IPS DF 6.9 (cell line): Measurements from ENCODE around the gene TMEM273.

Experiments
- DNase-seq: peaks from one replicate; pipeline ENCODE4 v3.0.0-alpha.2; 2013; ENCODE audit warnings: low read depth, low spot score
- H3K27ac ChIP-seq: one replicate; pipeline ENCODE4 v1.5.1; 2013; ENCODE audit warnings: low read length, control low read depth
- H3K27me3 ChIP-seq: 2 replicates; pipeline ENCODE4 v1.6.1; 2013; ENCODE audit warnings: mild to moderate bottlenecking, low read length; ENCODE audit not compliant: control insufficient read depth, insufficient read depth
- H3K36me3 ChIP-seq: 2 replicates; pipeline ENCODE4 v1.6.1; 2013; ENCODE audit warnings: low read length; ENCODE audit not compliant: control insufficient read depth, insufficient read depth
- H3K4me1 ChIP-seq: 2 replicates; pipeline ENCODE4 v1.6.1; 2013; ENCODE audit warnings: low read length; ENCODE audit not compliant: control insufficient read depth, insufficient read depth
- H3K4me3 ChIP-seq: 2 replicates; pipeline ENCODE4 v1.5.1; 2013; ENCODE audit warnings: mild to moderate bottlenecking, low read length
- H3K9me3 ChIP-seq: 2 replicates; pipeline ENCODE4 v1.6.1; 2013; ENCODE audit warnings: low read length, inconsistent platforms; ENCODE audit not compliant: control insufficient read depth, insufficient read depth
- WGBS: extraction: QIAGEN DNeasy Blood & Tissue Kit; methylation state at CpG from one replicate; pipeline ENCODE4 v1.1.7; 2013; ENCODE audit warnings: mixed read lengths, missing lambda C conversion rate; ENCODE audit not compliant: insufficient read length, insufficient coverage; 5-methylcytosine and 5-hydroxymethylcytosine counted together

TMEM273 gene

DNA sequence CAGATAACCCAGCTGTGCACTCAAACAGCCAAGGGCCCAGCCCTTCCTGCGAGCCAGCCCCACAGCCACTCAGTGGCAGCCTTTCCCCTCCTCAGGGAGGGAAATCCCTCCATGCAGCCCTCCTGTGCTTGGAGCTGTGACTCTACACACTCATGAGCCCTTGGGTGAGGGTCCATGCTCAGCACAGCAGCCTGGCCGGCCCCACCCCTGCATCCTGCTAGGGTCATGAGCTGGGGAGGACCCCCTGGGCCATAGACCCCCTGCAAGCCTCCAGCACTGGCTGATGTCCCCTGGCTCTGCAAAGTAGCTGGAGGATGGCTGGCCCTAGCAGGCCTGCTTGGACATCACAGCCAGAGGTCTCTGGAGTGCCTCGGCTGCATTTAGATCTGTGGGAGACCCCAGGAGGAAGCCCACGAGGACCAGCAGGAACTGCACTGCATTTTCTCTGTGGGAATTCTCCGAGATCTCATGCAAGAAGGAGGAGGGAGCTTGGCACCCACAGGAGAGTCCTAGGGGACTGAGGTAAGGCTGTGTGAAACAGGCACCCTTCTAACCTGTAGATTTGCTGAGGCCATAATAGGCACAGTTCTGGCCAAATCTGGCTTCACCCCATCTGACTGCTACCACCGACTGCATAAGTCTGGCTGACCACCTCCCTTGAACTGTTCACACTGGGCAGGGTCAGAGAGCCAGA is 17.4 kb downstream of the TMEM273 start:
- WGBS: no CpG with 5 or more reads among the region's 6 CpGs
- Histone ChIP-seq H3K4me1 (no peaks in the 10 kb centered on the region; the same call in 1 of the 2 replicates), H3K4me3 (no peak overlapping the region), H3K9me3 (no peaks in the 10 kb centered on the region), H3K27ac (no peak overlapping the region), H3K36me3 (no peaks in the 10 kb centered on the region), H3K27me3 (no peaks in the 10 kb centered on the region)
- DNase-seq: no peak

GRCh38 chr10:49169776-49170175 is 18.4 kb downstream of the TMEM273 start:
- no peak overlapping the region for H3K4me3 ChIP-seq
- no peaks in the 10 kb centered on the region for H3K9me3 ChIP-seq
- no CpG with 5 or more reads among the region's 4 CpGs for WGBS
- no peak for DNase-seq
- H3K27ac ChIP-seq: no peak overlapping the region
- no peaks in the 10 kb centered on the region; the same call in 1 of the 2 replicates for H3K4me1 ChIP-seq
- no peaks in the 10 kb centered on the region for H3K36me3 ChIP-seq
- no peaks in the 10 kb centered on the region for H3K27me3 ChIP-seq

DNA sequence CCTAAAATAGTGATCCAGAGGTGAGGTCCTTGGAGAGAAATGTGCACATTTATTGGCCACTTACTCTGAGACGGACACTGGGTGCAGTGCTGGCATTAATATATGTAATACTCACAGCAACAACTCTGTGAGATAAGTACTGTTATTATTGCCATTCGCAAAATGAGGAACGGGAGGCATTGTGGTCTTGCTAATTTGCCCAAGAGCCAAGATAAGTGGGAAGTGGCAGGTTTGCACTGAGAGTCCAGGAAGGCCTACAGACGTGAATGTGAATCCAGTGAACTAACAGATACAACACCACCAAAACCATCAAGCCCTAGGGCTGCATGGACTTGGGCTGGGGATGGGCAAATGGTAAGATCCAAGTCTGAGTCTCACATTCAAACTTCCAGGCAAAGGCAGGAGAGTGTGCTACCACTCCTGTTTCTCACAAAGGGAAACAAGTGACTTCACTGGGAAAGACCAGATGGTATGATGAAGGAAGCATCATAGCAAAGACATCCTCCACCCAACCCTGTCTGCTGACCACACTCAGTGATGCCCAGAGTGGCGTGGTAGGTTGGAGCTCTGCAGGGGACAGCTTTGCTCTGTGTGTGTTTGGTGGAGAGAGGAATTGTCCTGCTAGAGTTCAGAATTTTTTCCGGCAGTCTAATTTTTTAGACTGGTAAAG is 19.2 kb downstream of the TMEM273 start:
- WGBS: no CpG with 5 or more reads among the region's 6 CpGs
- H3K4me1 ChIP-seq: no peaks in the 10 kb centered on the region; the same call in 1 of the 2 replicates
- H3K4me3 ChIP-seq: no peak overlapping the region
- DNase-seq: no peak
- H3K27ac ChIP-seq: no peak overlapping the region
- H3K36me3 ChIP-seq: no peaks in the 10 kb centered on the region
- H3K9me3 ChIP-seq: no peaks in the 10 kb centered on the region
- no peaks in the 10 kb centered on the region for H3K27me3 ChIP-seq

GRCh38 chr10:49168171-49168540 is 20.0 kb downstream of the TMEM273 start:
- H3K9me3 ChIP-seq: no peaks in the 10 kb centered on the region
- H3K36me3 ChIP-seq: no peaks in the 10 kb centered on the region
- no peak overlapping the region for H3K4me3 ChIP-seq
- no peaks in the 10 kb centered on the region for H3K27me3 ChIP-seq
- no peak for DNase-seq
- no CpG with 5 or more reads among the region's 4 CpGs for WGBS
- no peaks in the 10 kb centered on the region; the same call in 1 of the 2 replicates for H3K4me1 ChIP-seq
- H3K27ac ChIP-seq: no peak overlapping the region

GRCh38 chr10:49167425-49168170 is 20.6 kb downstream of the TMEM273 start:
- H3K4me1 ChIP-seq: no peaks in the 10 kb centered on the region; the same call in 1 of the 2 replicates
- H3K9me3 ChIP-seq: no peaks in the 10 kb centered on the region
- H3K36me3 ChIP-seq: no peaks in the 10 kb centered on the region
- DNase-seq: no peak
- H3K4me3 ChIP-seq: no peak overlapping the region
- no CpG with 5 or more reads among the region's 12 CpGs for WGBS
- no peak overlapping the region for H3K27ac ChIP-seq
- H3K27me3 ChIP-seq: no peaks in the 10 kb centered on the region

GRCh38 chr10:49166484-49167400 is 21.4 kb downstream of the TMEM273 start:
- WGBS: no CpG with 5 or more reads among the region's 14 CpGs
- Histone ChIP-seq H3K27me3 (no peaks in the 10 kb centered on the region), H3K27ac (no peak overlapping the region), H3K4me3 (no peak overlapping the region), H3K9me3 (no peaks in the 10 kb centered on the region), H3K4me1 (no peaks in the 10 kb centered on the region; the same call in 1 of the 2 replicates), H3K36me3 (no peaks in the 10 kb centered on the region)
- DNase-seq: no peak

DNA sequence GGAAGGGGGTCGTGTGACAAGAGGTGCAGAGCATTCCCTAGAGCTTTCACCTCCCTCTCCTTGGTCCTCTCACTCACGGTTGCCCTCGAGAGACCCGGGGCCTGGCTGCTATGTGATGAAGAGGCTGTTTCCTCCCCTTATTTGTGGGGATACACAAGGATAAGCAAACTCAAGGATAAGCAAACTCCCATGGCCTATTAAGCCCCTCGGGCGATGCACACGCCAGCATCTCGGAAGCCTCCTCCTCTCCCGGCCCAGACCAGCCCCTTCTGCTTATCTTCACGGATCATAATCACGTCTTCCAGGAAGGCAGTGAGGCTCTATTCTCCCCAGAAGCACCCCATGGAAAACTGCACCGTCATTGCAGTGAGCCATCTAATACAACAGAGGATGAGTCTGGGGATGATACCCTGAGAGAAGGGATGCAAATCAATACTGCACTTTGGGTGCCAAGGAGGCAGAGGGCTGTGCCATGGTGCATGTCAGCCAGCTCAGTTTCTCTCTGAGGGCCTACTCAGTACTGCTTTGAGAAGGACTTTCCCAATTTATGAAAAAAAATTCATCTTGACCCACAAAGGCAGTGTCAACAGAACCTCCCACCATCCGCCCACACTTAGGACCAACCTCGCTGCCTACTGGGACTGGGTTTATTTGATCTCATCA is 22.2 kb downstream of the TMEM273 start:
- Histone ChIP-seq H3K9me3 (no peaks in the 10 kb centered on the region), H3K27me3 (no peaks in the 10 kb centered on the region), H3K4me1 (no peaks in the 10 kb centered on the region; the same call in 1 of the 2 replicates), H3K36me3 (no peaks in the 10 kb centered on the region), H3K27ac (no peak overlapping the region), H3K4me3 (no peak overlapping the region)
- no peak for DNase-seq
- WGBS: no CpG with 5 or more reads among the region's 14 CpGs

DNA sequence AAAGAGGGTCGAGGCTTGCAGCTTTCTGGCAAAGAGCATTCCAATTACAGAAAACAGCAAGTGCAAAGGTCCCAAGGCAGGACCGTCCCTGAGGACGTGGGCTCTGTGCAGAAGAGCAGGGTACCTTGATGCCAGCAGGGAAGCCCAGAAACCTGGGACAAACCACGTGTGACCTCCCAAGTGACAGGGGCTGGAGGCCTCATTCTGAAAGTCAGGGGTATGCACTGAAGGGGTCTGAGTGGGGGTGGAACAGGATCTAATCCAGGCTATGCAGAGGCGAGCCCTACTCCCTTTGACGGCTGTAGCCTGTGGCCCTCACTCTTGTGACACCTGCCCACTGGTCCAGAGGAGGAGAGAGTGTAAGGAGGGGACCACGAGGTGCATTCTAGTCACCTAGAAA is 22.9 kb downstream of the TMEM273 start:
- Histone ChIP-seq H3K36me3 (no peaks in the 10 kb centered on the region), H3K9me3 (no peaks in the 10 kb centered on the region), H3K4me1 (no peaks in the 10 kb centered on the region; the same call in 1 of the 2 replicates), H3K27me3 (no peaks in the 10 kb centered on the region), H3K4me3 (no peak overlapping the region), H3K27ac (no peak overlapping the region)
- DNase-seq: no peak
- no CpG with 5 or more reads among the region's 7 CpGs for WGBS

DNA sequence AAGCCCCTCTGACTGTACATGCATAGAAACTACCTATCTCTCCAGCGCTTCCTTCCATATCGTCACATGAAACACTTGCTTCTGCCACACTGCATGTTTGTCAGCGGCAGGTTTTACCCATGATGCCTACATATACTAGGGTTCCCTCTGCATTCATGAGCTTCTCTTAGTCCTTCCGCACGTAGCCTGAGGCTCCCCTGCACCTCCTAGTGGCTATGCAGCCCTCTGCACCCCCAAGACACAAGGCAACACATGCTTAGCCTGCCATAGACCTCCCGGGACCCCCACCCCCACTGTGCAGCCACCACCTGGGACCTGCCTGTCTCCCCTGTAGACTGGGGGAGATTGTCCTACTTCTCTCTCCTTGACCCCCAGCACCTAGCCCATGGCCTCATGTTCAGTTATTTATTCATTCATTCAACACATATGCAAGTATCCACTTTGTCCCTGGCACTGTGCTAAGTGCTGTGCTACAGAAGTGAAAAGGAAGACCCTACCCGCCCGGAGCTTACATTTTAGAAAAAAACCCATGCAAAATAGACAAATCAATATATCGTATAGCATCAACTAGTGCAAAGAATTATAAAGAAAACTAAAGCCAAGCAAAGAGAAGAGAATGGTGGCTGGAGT is 23.5 kb downstream of the TMEM273 start:
- Histone ChIP-seq H3K9me3 (no peaks in the 10 kb centered on the region), H3K4me3 (no peak overlapping the region), H3K4me1 (no peaks in the 10 kb centered on the region; the same call in 1 of the 2 replicates), H3K27ac (no peak overlapping the region), H3K27me3 (no peaks in the 10 kb centered on the region), H3K36me3 (no peaks in the 10 kb centered on the region)
- no CpG with 5 or more reads among the region's 9 CpGs for WGBS
- peak; percentile 48 for DNase-seq
